HAP-1 (cell line): ENCODE measurements around the gene ASB16.
"Not testable (repeated sequence)": the region's sequence is repeated elsewhere in the genome, so short reads cannot be mapped to it uniquely, and the experiment has no call there.

Experiments
- DNase-seq, 2 experiments: peaks; one replicate each; pipeline ENCODE4 v3.0.0-alpha.2; 2016 to 2020; ENCODE audit warnings: low spot score in 2 of 2
- H3K27me3 ChIP-seq: fragments of 250-450 bp; sonication (Bioruptor Pico); 2 replicates; pipeline ENCODE4 v1.5.1; 2020; ENCODE audit warnings: low read depth, mild to moderate bottlenecking, moderate library complexity
- H3K36me3 ChIP-seq: fragments of 250-450 bp; sonication (Bioruptor Pico); replicated peaks from 2 replicates; pipeline ENCODE4 v1.5.1; 2020; ENCODE audit warnings: mild to moderate bottlenecking
- H3K4me1 ChIP-seq: fragments of 250-450 bp; sonication (Bioruptor Pico); 2 replicates; pipeline ENCODE4 v1.5.1; 2020; ENCODE audit warnings: mild to moderate bottlenecking
- H3K4me3 ChIP-seq: fragments of 250-450 bp; sonication (Bioruptor Pico); 2 replicates; pipeline ENCODE4 v1.5.1; 2020; ENCODE audit warnings: mild to moderate bottlenecking, moderate library complexity
- H3K9me3 ChIP-seq: fragments of 250-450 bp; sonication (Bioruptor Pico); 2 replicates; pipeline ENCODE4 v1.5.1; 2020; ENCODE audit warnings: mild to moderate bottlenecking, moderate library complexity
- in situ Hi-C: fragments of 300-500 bp; cut with MboI; formaldehyde crosslinking; loops from 3 replicates; pipeline ENCODE4 v1.14.3; 2020; ENCODE audit warnings: low sequenced_read_pairs, inconsistent platforms, mixed read lengths

The ASB16 gene, protein sequence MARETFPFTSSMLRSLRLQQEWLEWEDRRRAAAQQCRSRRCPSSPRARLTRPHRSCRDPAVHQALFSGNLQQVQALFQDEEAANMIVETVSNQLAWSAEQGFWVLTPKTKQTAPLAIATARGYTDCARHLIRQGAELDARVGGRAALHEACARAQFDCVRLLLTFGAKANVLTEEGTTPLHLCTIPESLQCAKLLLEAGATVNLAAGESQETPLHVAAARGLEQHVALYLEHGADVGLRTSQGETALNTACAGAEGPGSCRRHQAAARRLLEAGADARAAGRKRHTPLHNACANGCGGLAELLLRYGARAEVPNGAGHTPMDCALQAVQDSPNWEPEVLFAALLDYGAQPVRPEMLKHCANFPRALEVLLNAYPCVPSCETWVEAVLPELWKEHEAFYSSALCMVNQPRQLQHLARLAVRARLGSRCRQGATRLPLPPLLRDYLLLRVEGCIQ

DNA sequence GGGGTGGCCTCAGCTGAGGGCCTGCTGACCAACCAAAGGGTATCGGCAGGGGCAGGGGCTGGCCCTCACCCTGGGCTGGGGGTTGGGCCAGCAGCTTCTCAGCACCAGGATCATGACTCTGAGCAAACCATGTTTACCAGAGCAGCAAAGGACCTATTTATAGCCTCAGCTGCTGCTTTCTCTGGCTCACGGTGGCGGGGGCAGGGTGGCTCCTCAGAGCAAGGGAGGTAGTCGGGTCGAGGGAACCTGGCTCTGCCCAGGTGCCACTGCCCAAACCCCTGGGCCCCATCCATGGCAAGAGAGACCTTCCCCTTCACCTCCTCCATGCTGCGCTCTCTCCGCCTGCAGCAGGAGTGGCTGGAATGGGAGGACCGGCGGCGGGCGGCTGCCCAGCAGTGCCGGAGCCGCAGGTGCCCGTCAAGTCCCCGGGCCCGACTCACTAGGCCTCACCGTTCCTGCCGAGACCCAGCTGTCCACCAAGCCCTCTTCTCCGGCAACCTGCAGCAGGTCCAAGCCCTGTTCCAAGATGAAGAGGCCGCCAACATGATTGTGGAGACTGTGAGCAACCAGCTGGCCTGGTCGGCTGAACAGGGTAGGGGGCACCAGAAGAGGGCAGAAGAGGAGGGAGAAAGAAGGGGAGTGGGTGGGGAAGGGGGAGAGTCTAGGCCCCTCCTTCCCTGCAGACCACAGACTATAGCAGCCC, at the start of gene ASB16:
TSS of gene ASB16 (plus strand) at position 206 of the 703 bp plus-strand sequence. CDS start at position 292, 86 bp downstream.
- DNase-seq = no peak

DNA sequence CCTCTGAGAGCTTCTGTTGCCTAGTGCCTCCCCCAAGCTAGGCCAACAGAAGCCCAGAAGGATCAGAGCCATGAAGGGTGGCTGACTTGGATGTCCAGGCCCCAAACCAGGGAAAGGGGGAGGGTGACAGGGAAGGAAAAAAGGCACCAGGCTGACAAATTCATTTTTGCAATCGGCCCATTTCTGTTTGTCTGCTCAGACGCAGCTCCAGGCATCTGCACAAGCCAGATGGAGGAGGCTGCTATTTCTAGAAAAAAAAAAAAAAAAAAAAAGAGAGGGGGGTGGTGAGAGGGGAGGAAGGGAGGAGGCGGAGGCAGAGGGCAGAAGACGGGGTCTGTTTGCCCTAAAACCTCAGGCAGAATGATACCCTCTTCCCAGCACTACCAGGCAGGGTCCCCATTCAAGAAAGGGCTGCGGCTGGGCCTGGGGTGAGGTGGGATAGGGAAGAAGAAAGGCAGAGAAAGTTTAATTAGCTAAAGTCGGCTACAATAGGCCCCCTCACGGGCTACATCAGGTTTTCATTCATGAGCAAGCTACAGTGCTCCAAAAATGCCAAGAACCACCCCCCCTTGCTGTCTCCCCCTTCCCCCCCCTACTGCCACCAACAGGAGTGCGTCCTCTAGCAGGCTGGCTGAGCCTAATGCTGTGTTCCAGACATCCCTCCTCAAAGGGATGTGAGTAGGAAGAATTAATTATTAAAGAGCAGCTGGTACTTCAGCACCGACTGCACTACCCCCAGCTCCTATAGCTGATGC, 49.5 kb upstream of the ASB16 start:
- no peak overlapping the region for H3K4me3 ChIP-seq
- no peaks in the 10 kb centered on the region for H3K27me3 ChIP-seq
- in situ Hi-C loops = no loop called here
- peaks cover 11% of the 10 kb centered on the region for H3K4me1 ChIP-seq
- no peaks in the 10 kb centered on the region for H3K9me3 ChIP-seq
- no peak for DNase-seq
- no peaks in the 10 kb centered on the region for H3K36me3 ChIP-seq

More for the DNA sequence above, at the start of gene ASB16:
- H3K36me3 ChIP-seq = no peaks in the 10 kb centered on the region; the same call in 1 of the 2 replicates
- no peaks in the 10 kb centered on the region for H3K4me1 ChIP-seq
- no peaks in the 10 kb centered on the region for H3K27me3 ChIP-seq
- H3K9me3 ChIP-seq = no peaks in the 10 kb centered on the region
- in situ Hi-C loops = no loop called here
- H3K4me3 ChIP-seq = no peak within 1 kb of the TSS

DNA sequence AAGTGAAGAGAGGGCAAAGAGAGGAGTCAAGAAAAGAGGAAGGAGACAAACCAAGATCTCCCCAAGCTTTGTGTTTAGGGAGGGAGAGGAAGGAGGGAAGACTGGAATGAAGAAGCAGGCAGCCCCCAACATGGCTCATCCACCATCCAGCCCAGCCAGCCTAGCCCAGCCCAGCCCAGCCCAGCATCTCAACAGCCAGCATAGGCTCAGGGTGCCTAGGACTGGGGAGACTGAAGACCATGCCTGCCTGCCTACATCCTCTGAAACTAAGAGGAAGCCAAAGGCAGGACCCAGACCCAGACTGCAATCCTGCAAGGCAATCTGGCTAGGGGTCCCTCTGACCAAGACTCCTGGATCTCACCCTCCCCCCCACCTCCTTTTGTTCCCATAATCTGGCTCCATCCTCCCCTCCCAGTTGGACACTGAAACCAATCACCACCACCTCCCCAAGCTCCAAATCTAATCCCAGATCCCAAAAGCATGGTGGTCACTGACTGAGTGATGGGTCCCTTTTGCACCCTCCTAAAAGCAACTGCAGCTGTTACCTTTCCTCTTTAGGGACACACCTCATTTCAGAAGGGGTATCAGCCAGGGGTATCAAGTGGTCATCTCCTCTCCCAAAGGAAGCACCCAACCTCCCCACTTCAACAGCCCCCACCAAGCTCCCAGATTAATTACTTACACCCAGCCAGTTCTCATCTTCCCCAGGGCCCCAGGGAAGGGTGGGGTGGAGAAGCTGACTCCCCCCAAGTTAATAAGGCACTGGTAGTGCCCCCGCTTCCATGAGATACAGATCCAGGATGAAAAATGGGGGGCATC, 48.3 kb upstream of the ASB16 start:
- peaks cover 11% of the 10 kb centered on the region for H3K4me1 ChIP-seq
- H3K36me3 ChIP-seq = no peaks in the 10 kb centered on the region
- H3K27me3 ChIP-seq = no peaks in the 10 kb centered on the region
- no peak for DNase-seq
- in situ Hi-C loops = no loop called here
- H3K4me3 ChIP-seq = peak overlapping the region; percentile 56
- no peaks in the 10 kb centered on the region for H3K9me3 ChIP-seq

DNA sequence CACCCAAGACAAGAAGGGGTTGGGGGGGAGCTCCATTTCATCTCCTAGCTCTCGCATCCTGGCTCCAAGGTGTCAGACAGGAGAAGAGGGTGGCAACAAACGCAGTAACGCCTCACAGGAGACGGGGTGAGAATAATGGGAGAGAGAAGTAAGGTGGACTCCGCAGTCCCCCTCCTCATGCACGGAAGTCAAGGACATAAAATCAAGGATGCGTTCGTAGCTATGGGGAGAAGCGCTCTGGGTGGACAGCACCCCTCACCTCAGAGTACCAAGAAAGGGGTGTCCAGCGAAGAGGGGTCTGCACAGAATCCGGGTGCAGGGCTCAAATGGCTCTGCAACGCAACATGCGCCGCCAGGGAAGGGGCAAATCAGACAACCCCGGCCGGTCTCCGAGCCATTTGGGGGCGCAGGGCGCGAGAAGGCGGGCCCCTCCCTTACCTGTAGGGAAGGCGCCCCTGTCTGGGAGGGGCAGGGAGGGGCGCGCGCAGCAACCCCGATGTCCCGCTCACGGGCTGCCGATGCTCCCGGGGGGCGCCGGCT, 47.6 kb upstream of the ASB16 start:
- Histone ChIP-seq H3K4me3 (peak overlapping the region; percentile 56), H3K36me3 (no peaks in the 10 kb centered on the region), H3K27me3 (no peaks in the 10 kb centered on the region), H3K9me3 (no peaks in the 10 kb centered on the region), H3K4me1 (peaks cover 11% of the 10 kb centered on the region)
- in situ Hi-C loops = no loop called here
- DNase-seq = no peak

DNA sequence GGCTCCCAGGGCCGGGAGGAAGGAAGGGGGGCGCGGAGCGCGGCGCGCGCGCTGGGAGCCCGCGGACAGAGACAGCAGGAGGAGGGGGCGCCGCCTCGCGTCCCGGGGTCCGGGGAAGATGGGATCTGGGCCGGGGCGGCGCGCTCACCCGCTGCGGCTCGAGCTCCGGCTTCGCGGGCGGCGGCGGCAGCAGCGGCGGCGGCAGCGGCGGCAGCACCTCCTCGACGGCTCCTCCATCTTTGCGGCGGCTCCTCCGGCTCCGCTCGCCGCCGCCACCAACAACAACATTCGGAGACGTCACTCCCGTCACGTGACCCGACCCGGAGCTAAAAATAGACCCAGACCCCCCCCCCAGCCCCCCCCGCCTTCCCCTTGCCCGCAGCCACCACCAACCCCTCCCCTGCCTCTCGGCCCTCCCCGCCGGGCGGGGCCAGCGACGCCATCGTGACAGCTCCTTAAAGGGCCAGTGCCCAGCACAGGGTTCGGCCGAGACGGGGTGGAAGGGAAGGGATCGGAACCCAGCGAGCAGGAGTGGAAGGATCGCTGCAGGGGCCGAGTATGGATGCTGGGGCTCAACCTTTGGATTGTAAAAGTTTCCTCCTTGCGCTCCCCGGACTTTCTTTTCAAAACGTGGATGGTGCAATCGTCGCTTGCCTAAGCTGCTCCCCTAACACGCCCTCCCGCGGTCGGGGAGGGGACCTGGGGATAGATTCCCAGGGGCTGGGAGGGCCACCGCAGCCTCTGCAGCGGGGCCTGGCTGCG, 47.0 kb upstream of the ASB16 start, which contains the start of gene HDAC5:
TSS of gene HDAC5 (minus strand) at position 286 of the 762 bp plus-strand sequence. CDS start 6,126 bp downstream, outside the sequence.
- in situ Hi-C loops = no loop called here
- DNase-seq = peak; percentile 90 to 98
- peaks cover 11% of the 10 kb centered on the region for H3K4me1 ChIP-seq

DNA sequence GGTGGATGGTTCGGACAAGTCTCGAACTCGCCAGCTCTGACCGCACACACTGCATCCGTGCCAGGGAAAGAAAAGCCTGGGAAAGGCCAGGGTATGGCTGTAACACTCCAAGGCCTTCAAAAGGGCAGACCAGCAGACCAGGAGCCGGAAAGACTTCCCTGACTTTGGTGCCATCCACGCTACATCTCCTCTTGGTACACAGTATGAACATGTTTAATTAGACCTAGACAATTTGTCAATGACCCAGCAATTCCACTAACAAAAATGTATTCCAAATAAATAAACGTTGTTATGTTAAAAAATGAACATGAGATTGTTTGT, 46.4 kb upstream of the ASB16 start:
- DNase-seq = no peak
- H3K4me1 ChIP-seq = peaks cover 11% of the 10 kb centered on the region
- in situ Hi-C loops = no loop called here
- no peaks in the 10 kb centered on the region for H3K27me3 ChIP-seq
- H3K4me3 ChIP-seq = peak overlapping the region; percentile 56
- no peaks in the 10 kb centered on the region for H3K9me3 ChIP-seq
- no peaks in the 10 kb centered on the region for H3K36me3 ChIP-seq

More for the DNA sequence above, 47.0 kb upstream of the ASB16 start, which contains the start of gene HDAC5:
- H3K27me3 ChIP-seq = no peaks in the 10 kb centered on the region
- H3K36me3 ChIP-seq = no peaks in the 10 kb centered on the region
- H3K4me3 ChIP-seq = peak within 1 kb of the TSS; percentile 56
- H3K9me3 ChIP-seq = no peaks in the 10 kb centered on the region

DNA sequence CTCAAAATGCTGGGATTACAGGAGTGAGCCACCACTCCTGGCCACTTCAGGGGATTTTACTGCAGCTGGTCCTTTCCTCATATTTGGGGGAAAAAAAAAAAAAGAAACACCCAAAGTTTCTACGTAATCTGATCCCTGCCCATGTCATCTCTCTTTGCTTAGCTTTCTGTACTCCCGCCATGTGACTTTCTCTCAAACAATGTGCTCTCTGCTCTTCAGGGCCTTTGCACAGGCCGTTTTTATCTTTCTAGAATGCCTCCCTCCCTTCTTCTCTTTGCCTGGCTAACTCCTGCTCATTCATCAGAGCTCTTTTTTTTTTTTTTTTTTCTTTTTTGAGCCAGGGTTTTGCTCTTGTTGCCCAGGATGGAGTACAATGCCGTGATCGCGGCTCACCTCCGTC, 42.1 kb upstream of the ASB16 start:
- DNase-seq = no peak
- H3K4me3 ChIP-seq = no peak overlapping the region
- no peaks in the 10 kb centered on the region for H3K36me3 ChIP-seq
- peaks cover 6% of the 10 kb centered on the region for H3K4me1 ChIP-seq
- H3K27me3 ChIP-seq = no peaks in the 10 kb centered on the region
- H3K9me3 ChIP-seq = no peaks in the 10 kb centered on the region
- in situ Hi-C loops = no loop called here

DNA sequence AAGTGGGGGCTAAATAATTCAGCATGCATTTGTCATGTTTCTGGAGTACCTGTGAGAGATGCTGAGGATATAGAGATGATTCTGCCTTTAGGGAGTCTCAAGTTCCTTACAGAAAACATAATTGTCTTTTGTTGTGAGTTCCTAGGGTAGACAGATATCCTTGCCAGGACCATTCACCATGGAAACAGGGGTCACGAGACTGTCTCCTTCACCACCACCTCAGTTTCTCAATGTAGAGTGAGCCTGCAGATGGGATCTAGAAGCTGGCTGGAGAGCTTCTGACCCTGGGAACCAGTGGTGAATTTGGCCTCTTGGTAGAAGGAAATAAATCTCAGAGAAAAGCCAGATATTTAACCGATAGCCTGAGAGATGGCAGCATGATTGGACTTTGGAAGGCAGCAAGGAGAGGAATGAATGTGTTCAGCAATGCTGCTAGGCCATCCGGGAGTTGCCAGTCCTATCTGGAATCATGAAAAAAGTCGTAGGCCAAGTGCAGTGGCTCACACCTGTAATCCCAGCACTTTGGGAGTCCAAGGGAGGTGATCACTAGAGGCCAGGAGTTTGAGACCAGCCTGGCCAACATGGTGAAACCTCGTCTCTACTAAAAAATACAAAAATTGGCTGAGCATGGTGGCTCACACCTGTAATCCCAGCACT, 39.7 kb upstream of the ASB16 start:
- in situ Hi-C loops = no loop called here
- Histone ChIP-seq H3K9me3 (no peaks in the 10 kb centered on the region), H3K36me3 (no peaks in the 10 kb centered on the region), H3K4me3 (no peak overlapping the region), H3K4me1 (no peaks in the 10 kb centered on the region), H3K27me3 (no peaks in the 10 kb centered on the region)
- no peak for DNase-seq

DNA sequence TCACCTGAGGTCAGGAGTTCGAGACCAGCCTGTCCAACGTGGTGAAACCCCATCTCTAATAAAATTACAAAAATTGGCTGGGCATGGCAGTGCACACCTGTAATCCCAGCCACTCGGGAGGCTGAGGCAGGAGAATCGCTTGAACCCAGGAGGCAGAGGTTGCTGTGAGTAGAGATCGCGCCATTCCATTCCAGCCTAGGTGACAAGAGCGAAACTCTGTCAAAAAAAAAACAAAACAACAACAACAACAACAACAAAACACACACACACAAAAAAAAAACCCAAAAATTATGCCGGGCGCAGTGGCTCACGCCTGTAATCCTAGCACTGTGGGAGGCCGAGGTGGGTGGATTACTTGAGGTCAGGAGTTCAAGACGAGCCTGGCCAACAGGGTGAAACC, 39.1 kb upstream of the ASB16 start:
- H3K4me1 ChIP-seq, H3K4me3 ChIP-seq, DNase-seq, H3K27me3 ChIP-seq, H3K9me3 ChIP-seq, H3K36me3 ChIP-seq, in situ Hi-C loops: not testable (repeated sequence)

DNA sequence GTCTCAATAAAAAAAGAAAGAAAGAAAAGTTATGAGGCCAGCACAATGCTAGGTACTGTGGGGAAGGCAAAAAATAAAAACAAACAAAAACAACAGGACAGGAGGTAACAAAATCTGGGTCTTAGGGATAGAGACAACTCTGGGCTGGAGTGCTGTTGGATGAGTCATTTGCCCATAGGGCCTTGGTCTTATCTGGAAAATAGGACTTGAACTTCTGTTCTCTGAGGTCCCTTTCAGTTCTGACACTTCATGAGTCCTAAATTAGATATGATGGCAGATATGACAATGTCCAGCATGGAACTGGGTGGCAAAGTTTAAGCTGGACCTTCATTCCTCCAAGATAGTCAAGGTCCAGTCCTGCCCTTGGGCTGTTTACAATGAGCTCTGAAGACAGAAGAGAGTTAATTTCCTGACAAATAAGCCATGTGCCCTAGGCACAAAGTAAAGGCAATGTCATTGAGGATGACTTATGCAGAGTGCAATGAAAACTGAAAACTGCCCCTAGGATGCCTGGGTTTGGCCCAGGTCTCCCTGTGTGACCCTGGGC, 38.2 kb upstream of the ASB16 start:
- in situ Hi-C loops = no loop called here
- Histone ChIP-seq H3K4me3 (no peak overlapping the region), H3K36me3 (no peaks in the 10 kb centered on the region), H3K27me3 (no peaks in the 10 kb centered on the region), H3K4me1 (no peaks in the 10 kb centered on the region), H3K9me3 (no peaks in the 10 kb centered on the region)
- no peak for DNase-seq

DNA sequence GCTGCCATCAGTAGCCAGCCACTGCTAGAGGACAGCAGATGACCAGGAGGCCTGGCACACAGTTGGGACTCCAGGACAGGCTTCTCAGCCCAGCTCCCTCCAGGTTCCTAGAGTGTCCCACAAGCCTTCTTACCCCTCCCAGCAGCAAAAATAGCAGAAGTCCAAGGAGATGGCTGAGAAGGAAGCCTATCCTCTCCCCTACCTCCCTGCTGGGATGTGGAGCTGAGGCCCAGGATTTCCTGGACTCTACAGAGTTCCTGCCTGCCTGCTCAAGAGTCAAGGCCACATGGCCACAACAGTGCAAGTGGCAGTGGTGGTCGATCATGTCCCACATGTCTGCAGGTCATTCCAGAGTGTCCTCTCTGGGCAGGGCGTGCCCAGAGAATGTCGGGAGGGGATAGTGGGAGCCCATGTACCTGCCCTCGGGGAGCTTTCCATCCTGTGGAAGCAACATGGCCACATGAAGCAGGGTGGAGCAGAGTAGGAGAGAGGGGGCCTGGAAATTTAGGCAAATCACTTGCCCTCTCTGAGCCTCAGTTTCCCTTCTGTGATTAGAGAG, 36.5 kb upstream of the ASB16 start:
- no peaks in the 10 kb centered on the region for H3K36me3 ChIP-seq
- peaks cover 14% of the 10 kb centered on the region for H3K4me1 ChIP-seq
- DNase-seq = no peak
- no peaks in the 10 kb centered on the region for H3K27me3 ChIP-seq
- H3K9me3 ChIP-seq = no peaks in the 10 kb centered on the region
- H3K4me3 ChIP-seq = no peak overlapping the region
- in situ Hi-C loops = no loop called here
